HepG2 (cell line): ENCODE measurements around the gene LAMB3. TPM values are rescaled to one million over a fixed set of nuclear protein-coding genes. Genes with fewer than 3 reads are reported as not detected.

Experiments
- ARHGAP35 ChIP-seq: sonication (generic); formaldehyde crosslinking; IDR thresholded peaks from 2 replicates; pipeline ENCODE4 v1.9.0; 2022; ENCODE audit warnings: mild to moderate bottlenecking, inconsistent platforms, moderate library complexity, missing genetic modification reagents, borderline replicate concordance
- BCL6 ChIP-seq: IDR thresholded peaks from 2 replicates; pipeline ENCODE4 v1.6.1; 2016; ENCODE audit warnings: missing genetic modification reagents, missing compliant biosample characterization
- CCDC6 ChIP-seq: sonication (generic); formaldehyde crosslinking; IDR thresholded peaks from 2 replicates; pipeline ENCODE4 v1.8.1; 2022; ENCODE audit warnings: mild to moderate bottlenecking, missing genetic modification reagents, moderate library complexity
- DMAP1 ChIP-seq: IDR thresholded peaks from 2 replicates; pipeline ENCODE4 v1.6.1; 2016
- HDAC2 ChIP-seq: sonication (generic); formaldehyde crosslinking; IDR thresholded peaks from 2 replicates; pipeline ENCODE4 v1.4.0; 2020; ENCODE audit warnings: missing genetic modification reagents
- PPARG ChIP-seq: conservative IDR thresholded peaks from 2 replicates; pipeline ENCODE4 v1.6.1; 2016; ENCODE audit warnings: missing biosample characterization, missing genetic modification reagents
- REST ChIP-seq, 2 experiments: IDR thresholded peaks; 2 replicates each; pipeline ENCODE4 v1.6.1; 2011 to 2012; ENCODE audit warnings: low read length in 2 of 2, borderline replicate concordance in 1 of 2, low read depth in 1 of 2, mild to moderate bottlenecking in 1 of 2, moderate library complexity in 1 of 2
- TRIM22 ChIP-seq: fragments of 450-650 bp; IDR thresholded peaks from 2 replicates; pipeline ENCODE4 v1.6.1; 2017
- ZBTB8A ChIP-seq: sonication (generic); formaldehyde crosslinking; IDR thresholded peaks from 2 replicates; pipeline ENCODE4 v1.4.0; 2020; ENCODE audit warnings: mild to moderate bottlenecking, low read depth, missing genetic modification reagents, borderline replicate concordance
- ZNF383 ChIP-seq: sonication (generic); formaldehyde crosslinking; IDR thresholded peaks from 2 replicates; pipeline ENCODE4 v1.4.0; 2020; ENCODE audit warnings: missing genetic modification reagents, mild to moderate bottlenecking, borderline replicate concordance
- ZNF75D ChIP-seq: sonication (generic); formaldehyde crosslinking; IDR thresholded peaks from 2 replicates; pipeline ENCODE4 v1.8.1; 2023; ENCODE audit warnings: missing genetic modification reagents, mild to moderate bottlenecking, borderline replicate concordance
- polyA plus RNA-seq, 8 experiments: library from polyadenylated mRNA; depleted of rRNA in 3 of 8; stranded (reverse) in 7 of 8; unstranded in 1 of 8; fragments of >200 nt; fragmentation: Illumina TruSeq in 4 of 8; extraction: Trizol in 4 of 8; gene quantifications; 2 replicates each; pipeline versions ENCODE4 v1.2.1 to v1.2.3, GENCODE V29; 2011 to 2016; ENCODE audit warnings: low read depth in 4 of 8, missing spikeins in 1 of 8, mixed read lengths in 1 of 8; ENCODE audit not compliant: insufficient read depth in 1 of 8
- total RNA-seq, 5 experiments: library from RNA; depleted of rRNA; stranded (reverse); fragments of >200 nt; fragmentation: Illumina TruSeq; extraction: Trizol; gene quantifications; 2 replicates each; pipeline ENCODE4 v1.2.3, GENCODE V29; 2016; ENCODE audit warnings: low read depth in 1 of 5
- TF ChIP-seq, protein P1 (sequence below): sonication (generic); formaldehyde crosslinking; IDR thresholded peaks from 2 replicates; pipeline ENCODE4 v1.4.0; 2020; ENCODE audit warnings: missing genetic modification reagents
- TF ChIP-seq, protein P2 (sequence below): sonication (generic); formaldehyde crosslinking; IDR thresholded peaks from 2 replicates; pipeline ENCODE4 v1.4.0; 2020; ENCODE audit warnings: missing genetic modification reagents, borderline replicate concordance
- TF ChIP-seq, protein P3 (sequence below): IDR thresholded peaks from 2 replicates; pipeline ENCODE4 v1.6.1; 2016

Gene LAMB3
- total and polyA plus RNA-seq, 2 of the 13 experiments (the other 11 are each of a cell fraction or from before 2014, with no cell fraction given) = 0.18 to 0.24 TPM

GRCh38 chr1:209674957-209675564 lies 22.8 kb upstream of the LAMB3 start, which contains the start of gene G0S2 (continued):
- TF ChIP-seq, protein P1, sequence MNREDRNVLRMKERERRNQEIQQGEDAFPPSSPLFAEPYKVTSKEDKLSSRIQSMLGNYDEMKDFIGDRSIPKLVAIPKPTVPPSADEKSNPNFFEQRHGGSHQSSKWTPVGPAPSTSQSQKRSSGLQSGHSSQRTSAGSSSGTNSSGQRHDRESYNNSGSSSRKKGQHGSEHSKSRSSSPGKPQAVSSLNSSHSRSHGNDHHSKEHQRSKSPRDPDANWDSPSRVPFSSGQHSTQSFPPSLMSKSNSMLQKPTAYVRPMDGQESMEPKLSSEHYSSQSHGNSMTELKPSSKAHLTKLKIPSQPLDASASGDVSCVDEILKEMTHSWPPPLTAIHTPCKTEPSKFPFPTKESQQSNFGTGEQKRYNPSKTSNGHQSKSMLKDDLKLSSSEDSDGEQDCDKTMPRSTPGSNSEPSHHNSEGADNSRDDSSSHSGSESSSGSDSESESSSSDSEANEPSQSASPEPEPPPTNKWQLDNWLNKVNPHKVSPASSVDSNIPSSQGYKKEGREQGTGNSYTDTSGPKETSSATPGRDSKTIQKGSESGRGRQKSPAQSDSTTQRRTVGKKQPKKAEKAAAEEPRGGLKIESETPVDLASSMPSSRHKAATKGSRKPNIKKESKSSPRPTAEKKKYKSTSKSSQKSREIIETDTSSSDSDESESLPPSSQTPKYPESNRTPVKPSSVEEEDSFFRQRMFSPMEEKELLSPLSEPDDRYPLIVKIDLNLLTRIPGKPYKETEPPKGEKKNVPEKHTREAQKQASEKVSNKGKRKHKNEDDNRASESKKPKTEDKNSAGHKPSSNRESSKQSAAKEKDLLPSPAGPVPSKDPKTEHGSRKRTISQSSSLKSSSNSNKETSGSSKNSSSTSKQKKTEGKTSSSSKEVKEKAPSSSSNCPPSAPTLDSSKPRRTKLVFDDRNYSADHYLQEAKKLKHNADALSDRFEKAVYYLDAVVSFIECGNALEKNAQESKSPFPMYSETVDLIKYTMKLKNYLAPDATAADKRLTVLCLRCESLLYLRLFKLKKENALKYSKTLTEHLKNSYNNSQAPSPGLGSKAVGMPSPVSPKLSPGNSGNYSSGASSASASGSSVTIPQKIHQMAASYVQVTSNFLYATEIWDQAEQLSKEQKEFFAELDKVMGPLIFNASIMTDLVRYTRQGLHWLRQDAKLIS (CRISPR knock-in tag) = no peak
- TF ChIP-seq HDAC2 (CRISPR knock-in tag) (no peak), ZNF383 (CRISPR knock-in tag) (no peak), CCDC6 (CRISPR knock-in tag) (0 out of 2 replicates have a peak, but pooled peaks have one; percentile 34), ZBTB8A (CRISPR knock-in tag) (no peak), BCL6 (CRISPR knock-in tag) (peak; percentile 57; the same call in 1 of the 2 replicates), DMAP1 (no peak), ARHGAP35 (no peak), REST (IDR thresholded peaks at IDR 0.05; ENCODE audit: borderline replicate concordance in 1 of 2, low read depth in 1 of 2, low read length in 2 of 2) (no peak), PPARG (CRISPR knock-in tag) (no peak), TRIM22 (no peak), ZNF75D (CRISPR knock-in tag) (no peak)
- TF ChIP-seq, protein P2, sequence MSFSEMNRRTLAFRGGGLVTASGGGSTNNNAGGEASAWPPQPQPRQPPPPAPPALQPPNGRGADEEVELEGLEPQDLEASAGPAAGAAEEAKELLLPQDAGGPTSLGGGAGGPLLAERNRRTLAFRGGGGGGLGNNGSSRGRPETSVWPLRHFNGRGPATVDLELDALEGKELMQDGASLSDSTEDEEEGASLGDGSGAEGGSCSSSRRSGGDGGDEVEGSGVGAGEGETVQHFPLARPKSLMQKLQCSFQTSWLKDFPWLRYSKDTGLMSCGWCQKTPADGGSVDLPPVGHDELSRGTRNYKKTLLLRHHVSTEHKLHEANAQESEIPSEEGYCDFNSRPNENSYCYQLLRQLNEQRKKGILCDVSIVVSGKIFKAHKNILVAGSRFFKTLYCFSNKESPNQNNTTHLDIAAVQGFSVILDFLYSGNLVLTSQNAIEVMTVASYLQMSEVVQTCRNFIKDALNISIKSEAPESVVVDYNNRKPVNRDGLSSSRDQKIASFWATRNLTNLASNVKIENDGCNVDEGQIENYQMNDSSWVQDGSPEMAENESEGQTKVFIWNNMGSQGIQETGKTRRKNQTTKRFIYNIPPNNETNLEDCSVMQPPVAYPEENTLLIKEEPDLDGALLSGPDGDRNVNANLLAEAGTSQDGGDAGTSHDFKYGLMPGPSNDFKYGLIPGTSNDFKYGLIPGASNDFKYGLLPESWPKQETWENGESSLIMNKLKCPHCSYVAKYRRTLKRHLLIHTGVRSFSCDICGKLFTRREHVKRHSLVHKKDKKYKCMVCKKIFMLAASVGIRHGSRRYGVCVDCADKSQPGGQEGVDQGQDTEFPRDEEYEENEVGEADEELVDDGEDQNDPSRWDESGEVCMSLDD = no peak
- TF ChIP-seq, protein P3, sequence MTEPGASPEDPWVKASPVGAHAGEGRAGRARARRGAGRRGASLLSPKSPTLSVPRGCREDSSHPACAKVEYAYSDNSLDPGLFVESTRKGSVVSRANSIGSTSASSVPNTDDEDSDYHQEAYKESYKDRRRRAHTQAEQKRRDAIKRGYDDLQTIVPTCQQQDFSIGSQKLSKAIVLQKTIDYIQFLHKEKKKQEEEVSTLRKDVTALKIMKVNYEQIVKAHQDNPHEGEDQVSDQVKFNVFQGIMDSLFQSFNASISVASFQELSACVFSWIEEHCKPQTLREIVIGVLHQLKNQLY (CRISPR knock-in tag) = 0 out of 2 replicates have a peak, but pooled peaks have one; percentile 50
